Skeletal muscle satellite cell (primary cell): ENCODE results near the gene SMCR8.

Experiments used
- H3K27me3 ChIP-seq: 2 replicates; pipeline ENCODE4 v1.7.0; 2013; ENCODE audit warnings: low read length; ENCODE audit not compliant: control insufficient read depth, insufficient read depth
- H3K36me3 ChIP-seq: 2 replicates; pipeline ENCODE4 v1.7.0; 2013; ENCODE audit warnings: mild to moderate bottlenecking, control low read depth, low read length; ENCODE audit not compliant: insufficient read depth
- H3K4me1 ChIP-seq: 2 replicates; pipeline ENCODE4 v1.7.0; 2013; ENCODE audit warnings: low read length; ENCODE audit not compliant: control insufficient read depth, insufficient read depth
- H3K4me2 ChIP-seq: 2 replicates; pipeline ENCODE4 v1.7.0; 2013; ENCODE audit warnings: mild to moderate bottlenecking, low read length
- H3K4me3 ChIP-seq: 2 replicates; pipeline ENCODE4 v1.7.0; 2013; ENCODE audit warnings: low read length
- H3K9ac ChIP-seq: 2 replicates; pipeline ENCODE4 v1.7.0; 2013; ENCODE audit warnings: mild to moderate bottlenecking, low read depth, low read length, moderate library complexity
- H3K9me3 ChIP-seq: replicated peaks from 2 replicates; pipeline ENCODE4 v1.7.0; 2013; ENCODE audit warnings: mild to moderate bottlenecking, control low read depth, low read length

SMCR8 gene

GRCh38 chr17:18319604-18320256, 4.6 kb downstream of the SMCR8 start:
- H3K9me3 ChIP-seq, result no peaks in the 10 kb centered on the region
- H3K4me3 ChIP-seq, result no peak overlapping the region
- H3K4me1 ChIP-seq, result peaks cover 26% of the 10 kb centered on the region
- no peaks in the 10 kb centered on the region for H3K27me3 ChIP-seq
- H3K9ac ChIP-seq, result no peak overlapping the region
- peaks cover 40% of the 10 kb centered on the region for H3K36me3 ChIP-seq
- peak overlapping the region; percentile 36 for H3K4me2 ChIP-seq

- H3K9me3 ChIP-seq, result no peaks in the 10 kb centered on the region
- no peaks in the 10 kb centered on the region for H3K27me3 ChIP-seq
- H3K4me1 ChIP-seq, result peaks cover 29% of the 10 kb centered on the region
- H3K4me3 ChIP-seq, result no peak overlapping the region
- H3K9ac ChIP-seq, result no peak overlapping the region
- peak overlapping the region; percentile 36 for H3K4me2 ChIP-seq
- H3K36me3 ChIP-seq, result peaks cover 46% of the 10 kb centered on the region
Observed at GRCh38 chr17:18320301-18320700, 5.2 kb downstream of the SMCR8 start.

DNA sequence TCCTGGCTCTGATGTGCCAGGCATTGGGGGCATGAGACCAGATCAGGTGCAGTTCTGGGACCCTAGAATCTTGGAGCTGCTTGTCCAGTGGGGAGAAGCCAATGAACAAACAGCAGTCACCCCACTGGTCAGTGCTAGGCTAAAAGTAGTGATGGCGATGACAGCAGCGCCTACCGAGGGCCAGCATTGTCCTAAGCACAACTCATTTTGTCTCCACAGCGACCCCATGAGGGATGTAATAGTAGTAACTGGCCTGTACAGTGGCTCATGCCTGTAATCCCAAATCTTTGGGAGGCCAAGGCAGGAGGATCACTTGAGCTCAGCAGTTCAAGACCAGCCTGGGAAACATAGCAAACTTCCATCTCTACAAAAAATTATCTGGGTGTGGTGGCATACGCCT, 6.2 kb downstream of the SMCR8 start:
- Histone ChIP-seq H3K4me3 (no peak overlapping the region), H3K4me2 (no peak overlapping the region), H3K4me1 (peaks cover 23% of the 10 kb centered on the region), H3K36me3 (peaks cover 49% of the 10 kb centered on the region), H3K9ac (no peak overlapping the region), H3K27me3 (no peaks in the 10 kb centered on the region), H3K9me3 (no peaks in the 10 kb centered on the region)

DNA sequence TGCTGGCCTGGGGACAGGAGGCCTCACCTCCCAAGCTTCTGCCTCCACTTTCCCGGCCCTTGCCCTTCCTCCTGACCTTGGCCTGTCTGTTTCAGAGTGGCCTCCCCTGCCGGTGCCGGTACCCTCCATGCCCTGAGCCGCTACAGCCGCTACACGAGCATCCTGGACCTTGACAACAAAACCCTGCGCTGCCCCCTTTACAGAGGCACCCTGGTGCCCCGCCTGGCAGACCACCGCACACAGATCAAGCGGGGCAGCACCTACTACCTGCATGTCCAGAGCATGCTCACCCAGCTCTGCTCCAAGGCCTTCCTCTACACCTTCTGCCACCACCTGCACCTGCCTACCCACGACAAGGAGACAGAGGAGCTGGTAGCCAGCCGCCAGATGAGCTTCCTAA, 7.4 kb downstream of the SMCR8 start:
- Histone ChIP-seq H3K4me2 (no peak overlapping the region), H3K4me3 (no peak overlapping the region), H3K36me3 (peaks cover 44% of the 10 kb centered on the region), H3K9ac (no peak overlapping the region), H3K27me3 (no peaks in the 10 kb centered on the region), H3K9me3 (no peaks in the 10 kb centered on the region), H3K4me1 (peaks cover 13% of the 10 kb centered on the region)

- H3K4me3 ChIP-seq, result no peak overlapping the region
- H3K4me2 ChIP-seq, result no peak overlapping the region
- peaks cover 8% of the 10 kb centered on the region for H3K4me1 ChIP-seq
- no peak overlapping the region for H3K9ac ChIP-seq
- H3K27me3 ChIP-seq, result no peaks in the 10 kb centered on the region
- H3K36me3 ChIP-seq, result peaks cover 41% of the 10 kb centered on the region
- no peaks in the 10 kb centered on the region for H3K9me3 ChIP-seq
Observed at GRCh38 chr17:18323007-18323406, 7.9 kb downstream of the SMCR8 start.

GRCh38 chr17:18323507-18324139, 8.5 kb downstream of the SMCR8 start:
- Histone ChIP-seq H3K4me1 (peaks cover 6% of the 10 kb centered on the region), H3K4me2 (no peak overlapping the region), H3K27me3 (no peaks in the 10 kb centered on the region), H3K9me3 (no peaks in the 10 kb centered on the region), H3K36me3 (peaks cover 41% of the 10 kb centered on the region), H3K9ac (no peak overlapping the region), H3K4me3 (no peak overlapping the region)

GRCh38 chr17:18324140-18325050, 9.3 kb downstream of the SMCR8 start:
- Histone ChIP-seq H3K4me1 (peaks cover 3% of the 10 kb centered on the region), H3K36me3 (peaks cover 44% of the 10 kb centered on the region), H3K9ac (no peak overlapping the region), H3K4me2 (no peak overlapping the region), H3K9me3 (no peaks in the 10 kb centered on the region), H3K4me3 (no peak overlapping the region), H3K27me3 (no peaks in the 10 kb centered on the region)

DNA sequence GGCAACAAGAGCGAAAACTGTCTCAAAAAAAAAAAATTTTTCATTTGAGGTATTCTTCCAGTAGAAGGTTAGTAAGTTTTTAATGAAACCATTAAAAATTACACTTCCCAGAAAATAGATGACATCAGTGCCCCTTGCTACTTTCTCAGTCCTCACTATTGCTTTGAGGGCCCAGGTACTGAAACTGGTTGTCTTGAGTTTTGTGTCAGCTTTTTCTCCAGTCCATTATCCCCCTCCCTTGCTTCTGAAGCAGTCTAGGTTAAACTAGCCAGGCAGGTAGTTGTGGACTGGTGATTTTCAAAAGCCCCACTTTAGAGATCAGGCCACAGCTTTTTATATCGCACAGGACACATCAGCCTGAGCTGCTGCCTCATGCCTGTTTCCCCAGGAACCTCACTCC, 10.9 kb downstream of the SMCR8 start:
- Histone ChIP-seq H3K4me1 (peaks cover 3% of the 10 kb centered on the region), H3K4me3 (no peak overlapping the region), H3K27me3 (no peaks in the 10 kb centered on the region), H3K36me3 (peaks cover 37% of the 10 kb centered on the region), H3K9ac (no peak overlapping the region), H3K4me2 (no peak overlapping the region), H3K9me3 (no peaks in the 10 kb centered on the region)

GRCh38 chr17:18326572-18326971, 11.5 kb downstream of the SMCR8 start:
- H3K36me3 ChIP-seq, result peaks cover 37% of the 10 kb centered on the region
- no peak overlapping the region for H3K9ac ChIP-seq

GRCh38 chr17:18327093-18327492, 12.0 kb downstream of the SMCR8 start:
- Histone ChIP-seq H3K9me3 (no peaks in the 10 kb centered on the region), H3K27me3 (no peaks in the 10 kb centered on the region), H3K4me1 (peaks cover 3% of the 10 kb centered on the region), H3K9ac (no peak overlapping the region), H3K4me2 (no peak overlapping the region), H3K4me3 (no peak overlapping the region), H3K36me3 (peaks cover 37% of the 10 kb centered on the region)

More at GRCh38 chr17:18326572-18326971, 11.5 kb downstream of the SMCR8 start:
- Histone ChIP-seq H3K4me2 (no peak overlapping the region), H3K27me3 (no peaks in the 10 kb centered on the region), H3K9me3 (no peaks in the 10 kb centered on the region), H3K4me1 (peaks cover 3% of the 10 kb centered on the region), H3K4me3 (no peak overlapping the region)

DNA sequence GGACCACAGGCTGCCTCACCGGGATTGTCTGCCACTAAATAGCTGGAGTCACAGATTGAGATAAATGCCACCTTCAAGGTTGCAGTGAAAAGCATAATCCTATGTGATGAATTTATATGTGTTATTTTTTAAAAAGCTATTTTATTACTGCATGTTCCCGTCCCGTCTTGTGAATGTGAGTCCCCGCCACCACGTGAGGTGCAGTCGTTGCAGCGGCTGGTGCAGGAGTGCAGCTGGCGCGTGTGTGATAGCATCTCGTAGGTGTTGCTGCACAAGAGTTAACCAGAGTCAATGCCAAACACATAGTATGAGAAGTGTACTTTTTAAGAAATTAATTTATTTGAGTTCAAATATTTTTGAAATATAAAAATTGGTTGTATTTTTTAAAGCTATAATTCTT, 12.5 kb downstream of the SMCR8 start:
- Histone ChIP-seq H3K4me3 (no peak overlapping the region), H3K9me3 (no peaks in the 10 kb centered on the region), H3K4me1 (peaks cover 3% of the 10 kb centered on the region), H3K27me3 (no peaks in the 10 kb centered on the region), H3K36me3 (peaks cover 35% of the 10 kb centered on the region), H3K4me2 (no peak overlapping the region), H3K9ac (no peak overlapping the region)
